Stimulated activated CD4-positive, alpha-beta T cell treated with anti-CD3 and anti-CD28 coated beads, Interleukin-12 subunit alpha, Interleukin-12 subunit beta, amount 100 ng/mL, for 24 hours (primary cell): ENCODE measurements around the gene PTPRF.
"Not testable (repeated sequence)": the region's sequence is repeated elsewhere in the genome, so short reads cannot be mapped to it uniquely, and the experiment has no call there.

Experiments
- DNase-seq, 2 experiments: peaks; one replicate each; pipeline ENCODE4 v3.0.0-alpha.2; 2020; ENCODE audit warnings: low read depth in 2 of 2

PTPRF gene

GRCh38 chr1:43530483-43531106, at the start of gene PTPRF:
PTPRF (plus strand) TSS chr1:43530883; CDS start chr1:43545076, 14,193 bp downstream.
- DNase-seq: peak in 1 of 2 experiments; percentile 21

- DNase-seq: no peak
Observed at GRCh38 chr1:43481491-43481890, 49.2 kb upstream of the PTPRF start.

- no peak for DNase-seq
Observed at GRCh38 chr1:43482215-43482614, 48.5 kb upstream of the PTPRF start.

- DNase-seq: no peak
Observed at GRCh38 chr1:43484367-43484766, 46.3 kb upstream of the PTPRF start.

- DNase-seq: no peak
Observed at GRCh38 chr1:43488165-43488564, 42.5 kb upstream of the PTPRF start.

- no peak for DNase-seq
Observed at GRCh38 chr1:43491061-43491460, 39.6 kb upstream of the PTPRF start.

- no peak for DNase-seq
Observed at GRCh38 chr1:43492826-43493225, 37.9 kb upstream of the PTPRF start.

GRCh38 chr1:43493661-43494450, 36.8 kb upstream of the PTPRF start:
- no peak for DNase-seq

GRCh38 chr1:43495204-43495603, 35.5 kb upstream of the PTPRF start:
- no peak for DNase-seq

GRCh38 chr1:43499898-43500297, 30.8 kb upstream of the PTPRF start:
- no peak for DNase-seq

- DNase-seq: not testable (repeated sequence)
Observed at GRCh38 chr1:43501806-43502205, 28.9 kb upstream of the PTPRF start.

GRCh38 chr1:43503534-43503933, 27.1 kb upstream of the PTPRF start:
- DNase-seq: no peak

- no peak for DNase-seq
Observed at GRCh38 chr1:43505077-43505780, 25.5 kb upstream of the PTPRF start.

GRCh38 chr1:43506233-43506632, 24.4 kb upstream of the PTPRF start:
- DNase-seq: no peak

GRCh38 chr1:43507296-43508295, 23.1 kb upstream of the PTPRF start:
- DNase-seq: no peak

GRCh38 chr1:43509007-43509739, 21.5 kb upstream of the PTPRF start:
- no peak for DNase-seq

GRCh38 chr1:43509740-43510375, 20.8 kb upstream of the PTPRF start:
- no peak for DNase-seq

- DNase-seq: no peak
Observed at GRCh38 chr1:43510621-43511020, 20.1 kb upstream of the PTPRF start.

- DNase-seq: no peak
Observed at GRCh38 chr1:43511394-43511793, 19.3 kb upstream of the PTPRF start.

GRCh38 chr1:43512133-43512532, 18.6 kb upstream of the PTPRF start:
- no peak for DNase-seq
